ENCODE results near the gene KCNS3.

Gene KCNS3

GRCh38 chr2:17873021-17873420, 5.4 kb upstream of the KCNS3 start:
- Histone ChIP-seq H2BK12ac (ENCODE audit: low read length in 2 of 2) (no peak overlapping the region), H3K4me1 (ENCODE audit: control insufficient read depth, insufficient read depth, low read depth, low read length) (peaks cover 4% of the 10 kb centered on the region), H3K9ac (ENCODE audit: low read length) (no peak overlapping the region), H2BK5ac (ENCODE audit: low read depth, low read length, poor library complexity, severe bottlenecking) (no peak overlapping the region), H3K27ac (ENCODE audit: low read length, poor library complexity, severe bottlenecking) (no peak overlapping the region), H3K36me3 (ENCODE audit: control insufficient read depth in 1 of 2, insufficient read depth in 2 of 2, low read depth in 1 of 2, low read length in 2 of 2) (no peaks in the 10 kb centered on the region), H3K23ac (ENCODE audit: low read length in 2 of 2) (no peak overlapping the region), H3K18ac (ENCODE audit: low read depth in 1 of 2, low read length in 2 of 2) (no peak overlapping the region), H3K4me2 (ENCODE audit: low read length, poor library complexity, severe bottlenecking) (no peak overlapping the region), H2BK15ac (ENCODE audit: low read depth, poor library complexity, severe bottlenecking) (no peak overlapping the region), H4K91ac (ENCODE audit: low read length) (no peak overlapping the region), H4K8ac (ENCODE audit: low read length) (no peak overlapping the region), H3K4ac (ENCODE audit: low read depth in 1 of 2, low read length in 2 of 2) (no peak overlapping the region), H3K4me3 (ENCODE audit: insufficient read depth in 1 of 2, low read depth in 1 of 2, low read length in 2 of 2) (no peak overlapping the region), H2AK5ac (ENCODE audit: low read length, severe bottlenecking) (no peak overlapping the region), H3K14ac (ENCODE audit: low read length in 2 of 2) (no peak overlapping the region), H3K79me1 (replicated peaks; ENCODE audit: low read length, poor library complexity, severe bottlenecking) (no peaks in the 10 kb centered on the region), H3K27me3 (ENCODE audit: control insufficient read depth in 1 of 2, insufficient read depth in 1 of 2, low read length in 2 of 2) (peaks cover 23 to 61% of the 10 kb centered on the region in 2 experiments), H3K9me3 (ENCODE audit: control insufficient read depth, low read length) (no peaks in the 10 kb centered on the region), H2BK120ac (ENCODE audit: low read depth, low read length) (no peak overlapping the region), H2AFZ (ENCODE audit: low read depth, low read length) (no peak overlapping the region)
- 88% methylated on average over 2 of the region's 2 CpGs for WGBS
- no peak for DNase-seq

GRCh38 chr2:17876590-17876989, 1.9 kb upstream of the KCNS3 start:
- Histone ChIP-seq H3K23ac (ENCODE audit: low read length in 2 of 2) (no peak overlapping the region), H4K91ac (ENCODE audit: low read length) (no peak overlapping the region), H3K79me1 (replicated peaks; ENCODE audit: low read length, poor library complexity, severe bottlenecking) (peaks cover 10% of the 10 kb centered on the region), H3K4ac (ENCODE audit: low read depth in 1 of 2, low read length in 2 of 2) (no peak overlapping the region), H3K4me1 (ENCODE audit: control insufficient read depth, insufficient read depth, low read depth, low read length) (peaks cover 17% of the 10 kb centered on the region), H3K27me3 (ENCODE audit: control insufficient read depth in 1 of 2, insufficient read depth in 1 of 2, low read length in 2 of 2) (peaks cover 23 to 77% of the 10 kb centered on the region in 2 experiments), H4K8ac (ENCODE audit: low read length) (no peak overlapping the region), H3K4me2 (ENCODE audit: low read length, poor library complexity, severe bottlenecking) (no peak overlapping the region), H2BK5ac (ENCODE audit: low read depth, low read length, poor library complexity, severe bottlenecking) (no peak overlapping the region), H3K14ac (ENCODE audit: low read length in 2 of 2) (no peak overlapping the region), H3K4me3 (ENCODE audit: insufficient read depth in 1 of 2, low read depth in 1 of 2, low read length in 2 of 2) (no peak overlapping the region), H2AFZ (ENCODE audit: low read depth, low read length) (no peak overlapping the region), H3K9ac (ENCODE audit: low read length) (no peak overlapping the region), H2BK12ac (ENCODE audit: low read length in 2 of 2) (no peak overlapping the region), H3K18ac (ENCODE audit: low read depth in 1 of 2, low read length in 2 of 2) (no peak overlapping the region), H2BK15ac (ENCODE audit: low read depth, poor library complexity, severe bottlenecking) (no peak overlapping the region), H3K9me3 (ENCODE audit: control insufficient read depth, low read length) (no peaks in the 10 kb centered on the region), H2AK5ac (ENCODE audit: low read length, severe bottlenecking) (no peak overlapping the region), H3K27ac (ENCODE audit: low read length, poor library complexity, severe bottlenecking) (no peak overlapping the region), H2BK120ac (ENCODE audit: low read depth, low read length) (no peak overlapping the region), H3K36me3 (ENCODE audit: control insufficient read depth in 1 of 2, insufficient read depth in 2 of 2, low read depth in 1 of 2, low read length in 2 of 2) (no peaks in the 10 kb centered on the region)
- no peak for DNase-seq
- 64% methylated on average over 4 of the region's 4 CpGs for WGBS

GRCh38 chr2:17877811-17878280, 621 bp upstream of the KCNS3 start:
- Histone ChIP-seq H2BK15ac (ENCODE audit: low read depth, poor library complexity, severe bottlenecking) (no peak overlapping the region), H3K9me3 (ENCODE audit: control insufficient read depth, low read length) (no peaks in the 10 kb centered on the region), H4K8ac (ENCODE audit: low read length) (no peak overlapping the region), H3K27ac (ENCODE audit: low read length, poor library complexity, severe bottlenecking) (no peak overlapping the region), H3K4me2 (ENCODE audit: low read length, poor library complexity, severe bottlenecking) (peak overlapping the region; percentile 70), H3K18ac (ENCODE audit: low read depth in 1 of 2, low read length in 2 of 2) (no peak overlapping the region), H2AK5ac (ENCODE audit: low read length, severe bottlenecking) (no peak overlapping the region), H2BK120ac (ENCODE audit: low read depth, low read length) (no peak overlapping the region), H3K14ac (ENCODE audit: low read length in 2 of 2) (no peak overlapping the region), H3K4me3 (ENCODE audit: insufficient read depth in 1 of 2, low read depth in 1 of 2, low read length in 2 of 2) (peak overlapping the region; percentile 63 to 82), H4K91ac (ENCODE audit: low read length) (no peak overlapping the region), H2BK5ac (ENCODE audit: low read depth, low read length, poor library complexity, severe bottlenecking) (no peak overlapping the region), H3K4me1 (ENCODE audit: control insufficient read depth, insufficient read depth, low read depth, low read length) (peaks cover 17% of the 10 kb centered on the region), H3K4ac (ENCODE audit: low read depth in 1 of 2, low read length in 2 of 2) (no peak overlapping the region), H3K27me3 (ENCODE audit: control insufficient read depth in 1 of 2, insufficient read depth in 1 of 2, low read length in 2 of 2) (peaks cover 23 to 71% of the 10 kb centered on the region in 2 experiments), H3K9ac (ENCODE audit: low read length) (no peak overlapping the region), H2AFZ (ENCODE audit: low read depth, low read length) (peak overlapping the region; percentile 58), H2BK12ac (ENCODE audit: low read length in 2 of 2) (no peak overlapping the region), H3K23ac (ENCODE audit: low read length in 2 of 2) (no peak overlapping the region), H3K79me1 (replicated peaks; ENCODE audit: low read length, poor library complexity, severe bottlenecking) (peaks cover 14% of the 10 kb centered on the region), H3K36me3 (ENCODE audit: control insufficient read depth in 1 of 2, insufficient read depth in 2 of 2, low read depth in 1 of 2, low read length in 2 of 2) (no peaks in the 10 kb centered on the region)
- 3% methylated on average over 28 of the region's 28 CpGs for WGBS
- DNase-seq, result peak; percentile 26

- no peaks in the 10 kb centered on the region for H3K36me3 ChIP-seq (ENCODE audit: control insufficient read depth in 1 of 2, insufficient read depth in 2 of 2, low read depth in 1 of 2, low read length in 2 of 2)
- 1% methylated on average over 48 of the region's 49 CpGs for WGBS
- peak overlapping the region; percentile 80 to 82 for H3K4me3 ChIP-seq (ENCODE audit: insufficient read depth in 1 of 2, low read depth in 1 of 2, low read length in 2 of 2)
- no peak overlapping the region for H2BK5ac ChIP-seq (ENCODE audit: low read depth, low read length, poor library complexity, severe bottlenecking)
- H3K18ac ChIP-seq (ENCODE audit: low read depth in 1 of 2, low read length in 2 of 2), result peak overlapping the region in 1 of 2 experiments; percentile 18
- no peaks in the 10 kb centered on the region for H3K9me3 ChIP-seq (ENCODE audit: control insufficient read depth, low read length)
- no peak overlapping the region for H4K8ac ChIP-seq (ENCODE audit: low read length)
- H2AFZ ChIP-seq (ENCODE audit: low read depth, low read length), result peak overlapping the region; percentile 6
- H3K79me1 ChIP-seq (replicated peaks; ENCODE audit: low read length, poor library complexity, severe bottlenecking), result peaks cover 14% of the 10 kb centered on the region
- H3K27me3 ChIP-seq (ENCODE audit: control insufficient read depth in 1 of 2, insufficient read depth in 1 of 2, low read length in 2 of 2), result peaks cover 23 to 62% of the 10 kb centered on the region in 2 experiments
- H3K4me2 ChIP-seq (ENCODE audit: low read length, poor library complexity, severe bottlenecking), result peak overlapping the region; percentile 70
- H3K14ac ChIP-seq (ENCODE audit: low read length in 2 of 2), result no peak overlapping the region
- no peak overlapping the region for H3K27ac ChIP-seq (ENCODE audit: low read length, poor library complexity, severe bottlenecking)
- H2BK15ac ChIP-seq (ENCODE audit: low read depth, poor library complexity, severe bottlenecking), result no peak overlapping the region
- H3K4me1 ChIP-seq (ENCODE audit: control insufficient read depth, insufficient read depth, low read depth, low read length), result peaks cover 17% of the 10 kb centered on the region
- H4K91ac ChIP-seq (ENCODE audit: low read length), result no peak overlapping the region
- no peak overlapping the region for H3K4ac ChIP-seq (ENCODE audit: low read depth in 1 of 2, low read length in 2 of 2)
- no peak overlapping the region for H2AK5ac ChIP-seq (ENCODE audit: low read length, severe bottlenecking)
- H2BK12ac ChIP-seq (ENCODE audit: low read length in 2 of 2), result no peak overlapping the region
- H3K23ac ChIP-seq (ENCODE audit: low read length in 2 of 2), result no peak overlapping the region
- H3K9ac ChIP-seq (ENCODE audit: low read length), result peak overlapping the region; percentile 60
- DNase-seq, result peak; percentile 66
- H2BK120ac ChIP-seq (ENCODE audit: low read depth, low read length), result no peak overlapping the region
These were observed 858 bp downstream of the KCNS3 start for GRCh38 chr2:17879137-17879912.
